SK-MEL-5 (cell line): ENCODE results near the gene KRT72. TPM values are rescaled to one million over a fixed set of nuclear protein-coding genes. Genes with fewer than 3 reads are reported as not detected.
"Not testable (repeated sequence)": the region's sequence is repeated elsewhere in the genome, so short reads cannot be mapped to it uniquely, and the experiment has no call there.

Experiments used
- DNase-seq: peaks from one replicate; pipeline ENCODE4 v3.0.0-alpha.2; 2016; ENCODE audit warnings: low read depth, low spot score
- in situ Hi-C: cut with HindIII; loops from 2 replicates; pipeline ENCODE4 v1.10.0; 2016; ENCODE audit warnings: low sequenced_read_pairs, high pct_unique_total_duplicates, low pct_unique_long_range_greater_than_20kb
- total RNA-seq: library from RNA; depleted of rRNA; stranded (reverse); fragments of >200 nt; shearing (Covaris generic); gene quantifications from 2 replicates; pipeline ENCODE4 v1.2.3, GENCODE V29; 2014

The KRT72 gene
- total RNA-seq, 1 experiment from 2014 or later: not detected

DNA sequence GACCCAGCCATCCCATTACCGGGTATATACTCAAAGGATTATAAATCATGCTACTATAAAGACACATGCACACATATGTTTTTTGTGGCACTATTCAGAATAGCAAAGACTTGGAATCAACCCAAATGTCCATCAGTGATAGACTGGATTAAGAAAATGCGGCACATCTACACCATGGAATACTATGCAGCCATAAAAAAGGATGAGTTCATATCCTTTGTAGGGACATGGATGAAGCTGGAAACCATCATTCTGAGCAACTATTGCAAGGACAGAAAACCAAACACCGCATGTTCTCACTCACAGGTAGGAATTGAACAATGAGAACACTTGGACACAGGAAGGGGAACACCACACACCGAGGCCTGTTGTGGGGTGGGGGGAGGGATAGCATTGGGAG, 7.0 kb downstream of the KRT72 start:
- in situ Hi-C loops, DNase-seq: not testable (repeated sequence)

GRCh38 chr12:52591521-52591920, 9.7 kb downstream of the KRT72 start:
- in situ Hi-C loops: no loop called here

DNA sequence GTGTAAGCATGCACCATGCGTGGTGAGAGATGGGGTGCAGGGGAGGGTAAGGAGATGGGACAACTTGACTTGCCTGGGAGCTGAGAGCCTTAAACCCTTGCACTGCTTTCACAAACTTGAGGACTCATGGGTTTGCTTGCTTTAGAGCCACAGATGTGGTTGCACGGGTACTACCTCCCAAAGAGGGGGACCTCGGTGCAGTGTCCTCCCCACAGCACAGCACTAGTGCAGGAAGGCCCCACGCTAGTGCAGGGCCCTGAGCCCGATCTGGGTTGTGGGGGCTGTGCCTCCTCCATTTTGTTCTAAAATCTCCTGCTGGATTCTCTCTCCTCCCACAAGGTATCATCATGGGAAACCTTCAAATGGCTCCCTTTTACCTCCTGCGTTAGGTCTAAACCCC, 11.2 kb downstream of the KRT72 start:
- DNase-seq: no peak
- in situ Hi-C loops: no loop called here

More at GRCh38 chr12:52591521-52591920, 9.7 kb downstream of the KRT72 start:
- no peak for DNase-seq

- in situ Hi-C loops: no loop called here
- DNase-seq: no peak
Observed at GRCh38 chr12:52587563-52587962, 13.7 kb downstream of the KRT72 start.

DNA sequence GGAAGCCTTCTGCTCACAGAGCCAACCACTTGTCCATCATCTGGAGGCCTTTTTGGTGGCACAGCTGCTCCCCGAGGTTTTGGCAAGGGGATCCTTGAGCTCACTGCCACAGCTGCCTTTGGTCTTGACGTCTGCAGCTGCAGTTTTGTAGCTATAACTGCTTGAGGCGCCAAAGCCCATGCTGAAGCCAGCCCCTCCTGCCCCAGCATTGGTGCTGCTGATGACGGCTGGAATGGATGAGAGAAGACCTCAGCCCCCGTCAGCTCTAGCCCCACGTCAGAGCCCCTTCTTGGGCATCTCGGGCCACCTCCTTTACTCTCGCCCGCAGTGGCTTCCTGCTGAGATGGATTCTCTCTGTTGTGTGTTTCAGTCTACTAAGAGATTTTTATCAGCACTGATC, 15.3 kb downstream of the KRT72 start:
- in situ Hi-C loops: no loop called here
- no peak for DNase-seq

GRCh38 chr12:52585066-52585465, 16.2 kb downstream of the KRT72 start:
- in situ Hi-C loops: no loop called here
- no peak for DNase-seq

DNA sequence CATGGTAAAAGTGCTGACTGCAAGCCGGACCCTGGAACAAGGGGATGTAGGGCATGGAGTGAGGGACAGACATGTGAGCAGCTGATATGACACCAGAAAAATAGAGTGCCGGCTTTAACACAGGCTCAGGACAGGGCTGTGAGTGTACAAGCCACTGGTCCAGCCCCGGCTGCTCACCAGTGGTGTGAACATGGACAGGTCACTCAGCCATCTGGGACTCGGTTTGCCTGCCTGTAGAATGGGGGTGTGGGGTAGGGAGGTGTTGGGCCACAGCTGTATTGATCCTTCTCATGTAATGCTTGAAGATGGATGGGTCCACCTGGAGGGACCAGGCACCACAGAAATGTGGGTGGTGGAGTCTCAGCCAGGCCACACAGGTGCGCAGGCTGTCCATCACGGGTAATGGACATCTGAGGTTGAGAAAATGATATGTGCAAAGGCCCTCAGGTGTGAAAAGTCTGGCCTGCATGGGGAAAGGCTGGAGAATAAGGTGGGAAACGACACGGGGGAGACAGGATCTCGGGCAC, 17.0 kb downstream of the KRT72 start:
- in situ Hi-C loops: no loop called here
- no peak for DNase-seq

- peak; percentile 77 for DNase-seq
- in situ Hi-C loops: no loop called here
Observed at GRCh38 chr12:52582971-52583456, 18.2 kb downstream of the KRT72 start.

GRCh38 chr12:52582486-52582885, 18.8 kb downstream of the KRT72 start:
- DNase-seq: no peak
- in situ Hi-C loops: no loop called here

GRCh38 chr12:52581481-52581880, 19.8 kb downstream of the KRT72 start:
- no peak for DNase-seq
- in situ Hi-C loops: no loop called here

GRCh38 chr12:52581066-52581465, 20.2 kb downstream of the KRT72 start:
- in situ Hi-C loops: no loop called here
- DNase-seq: no peak

DNA sequence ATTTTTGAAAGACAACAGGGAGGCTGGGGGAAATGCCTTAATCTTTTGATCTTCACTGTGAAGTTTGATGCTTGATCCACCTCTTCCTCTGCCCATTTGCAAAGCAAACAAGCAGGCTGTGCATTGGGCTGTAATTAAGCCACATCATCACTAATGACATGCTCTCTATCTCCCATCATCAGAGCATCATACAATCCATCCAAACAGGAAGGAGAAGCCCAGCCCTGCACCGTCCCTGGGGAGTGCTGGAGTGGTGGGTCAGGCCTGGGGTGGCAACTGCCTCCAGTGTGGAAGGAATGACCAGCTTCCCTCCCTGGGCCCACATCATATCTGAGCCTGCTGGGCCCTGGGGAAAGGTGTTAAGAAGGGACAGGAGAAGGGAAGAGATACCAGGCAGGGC, 20.8 kb downstream of the KRT72 start:
- DNase-seq: no peak
- in situ Hi-C loops: no loop called here

- no peak for DNase-seq
- in situ Hi-C loops: no loop called here
Observed at GRCh38 chr12:52579468-52580465, 21.5 kb downstream of the KRT72 start.

DNA sequence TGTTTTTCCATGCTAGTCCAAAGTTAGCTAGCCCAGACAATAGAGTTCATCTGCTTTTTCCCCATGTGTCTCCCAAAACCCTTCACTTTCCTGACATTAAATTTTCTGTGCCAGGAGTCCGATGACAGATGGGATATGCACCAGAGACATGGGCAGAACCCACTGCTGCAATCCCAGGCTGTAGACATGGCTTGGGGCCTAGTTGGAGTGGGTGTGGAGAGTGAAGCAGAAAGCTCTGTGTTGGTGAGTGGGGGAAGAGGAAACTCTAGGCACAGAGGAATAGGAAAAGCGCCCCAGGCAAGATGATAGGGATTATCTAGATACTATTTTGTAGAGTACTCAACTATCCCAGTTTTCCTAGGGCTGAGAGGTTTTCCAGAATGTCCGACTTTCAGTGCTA, 22.8 kb downstream of the KRT72 start:
- in situ Hi-C loops: no loop called here
- no peak for DNase-seq

DNA sequence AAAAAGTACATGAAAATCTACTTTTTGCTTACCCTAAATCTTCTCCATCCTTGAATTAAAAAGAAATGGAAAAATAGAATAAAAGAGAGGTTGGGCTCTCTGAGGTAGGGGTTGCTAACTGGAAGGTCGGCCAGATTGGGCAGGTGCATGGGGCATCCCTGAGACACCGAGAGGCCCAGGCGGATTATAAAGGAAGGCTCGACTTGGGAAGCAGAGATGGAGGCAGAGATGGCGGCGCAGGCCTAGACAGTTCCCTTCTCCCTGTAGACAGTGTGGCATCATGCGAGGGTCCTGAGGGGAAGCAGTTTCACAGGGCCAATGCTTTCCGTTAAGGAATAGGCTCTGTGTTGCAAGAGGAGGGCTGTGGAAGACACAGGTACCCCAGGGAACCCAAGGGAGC, 23.9 kb downstream of the KRT72 start:
- DNase-seq: no peak
- in situ Hi-C loops: no loop called here

DNA sequence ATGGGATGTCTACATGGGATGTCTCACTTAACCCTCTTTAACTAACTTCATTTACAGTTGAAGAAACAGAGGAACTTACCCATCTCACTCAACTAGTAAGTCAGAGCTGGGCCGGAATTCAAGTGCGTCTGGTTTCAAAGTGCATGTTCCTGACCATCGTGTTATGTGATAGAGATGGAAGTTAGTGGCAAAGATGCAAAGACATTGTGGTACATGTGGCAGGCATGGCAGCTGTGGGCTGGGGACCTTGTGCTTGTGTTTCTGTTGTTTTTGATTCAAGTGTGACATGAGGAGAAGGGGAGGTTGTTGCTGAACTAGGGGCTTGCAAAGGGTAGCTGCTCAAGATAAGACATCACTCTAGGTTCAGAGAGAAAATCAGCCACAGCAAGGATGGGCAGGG, 25.3 kb downstream of the KRT72 start:
- no peak for DNase-seq
- in situ Hi-C loops: no loop called here

- no peak for DNase-seq
- in situ Hi-C loops: no loop called here
Observed at GRCh38 chr12:52575256-52575655, 26.0 kb downstream of the KRT72 start.

- DNase-seq: no peak
- in situ Hi-C loops: no loop called here
Observed at GRCh38 chr12:52573743-52574142, 27.5 kb downstream of the KRT72 start, which contains the start of gene KRT74. Gene KRT74 (minus strand): TSS chr12:52573843. CDS start chr12:52573777, 66 bp downstream.

- in situ Hi-C loops: no loop called here
- no peak for DNase-seq
Observed at GRCh38 chr12:52573306-52573705, 28.0 kb downstream of the KRT72 start.
